Measurements from ENCODE around the gene CYP3A7.
"Not testable (repeated sequence)": the region's sequence is repeated elsewhere in the genome, so short reads cannot be mapped to it uniquely, and the experiment has no call there.

CYP3A7 gene

DNA sequence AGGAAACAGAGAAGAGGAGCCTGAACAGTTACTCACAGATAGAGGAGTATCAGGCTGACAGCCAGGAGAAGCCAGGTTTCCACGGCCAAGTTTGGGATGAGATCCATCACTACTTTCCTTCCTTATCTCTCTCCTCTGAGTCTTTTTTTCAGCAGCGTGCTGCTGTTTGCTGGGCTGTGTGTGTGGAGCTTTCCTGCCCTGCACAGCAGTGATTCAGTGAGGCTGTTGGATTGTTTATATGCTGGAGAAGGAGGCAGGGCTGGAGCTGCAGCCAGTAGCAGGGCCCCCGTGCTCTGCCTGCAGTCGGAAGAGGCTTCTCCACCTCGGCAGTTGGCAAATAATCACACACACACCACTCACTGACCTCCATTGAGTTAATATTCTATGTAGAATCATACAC, at the start of gene CYP3A7:
Gene CYP3A7 (minus strand): TSS at position 210 of the 400 bp plus-strand sequence. CDS start 103 bp downstream, at position 107.
- no peak for DNase-seq

DNA sequence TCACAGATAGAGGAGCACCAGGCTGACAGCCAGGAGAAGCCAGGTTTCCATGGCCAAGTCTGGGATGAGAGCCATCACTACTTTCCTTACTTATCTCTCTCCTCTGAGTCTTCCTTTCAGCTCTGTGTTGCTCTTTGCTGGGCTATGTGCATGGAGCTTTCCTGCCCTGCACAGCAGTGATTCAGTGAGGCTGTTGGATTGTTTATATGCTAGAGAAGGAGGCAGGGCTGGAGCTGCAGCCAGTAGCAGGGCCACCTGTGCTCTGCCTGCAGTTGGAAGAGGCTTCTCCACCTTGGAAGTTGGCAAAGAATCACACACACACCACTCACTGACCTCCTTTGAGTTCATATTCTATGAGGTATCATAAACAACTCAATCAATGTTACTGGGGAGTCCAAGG, 49.0 kb upstream of the CYP3A7 start, which contains the start of gene CYP3A4:
Gene CYP3A4 (minus strand): TSS at position 178 of the 400 bp plus-strand sequence. CDS start 103 bp downstream, at position 75.
- no peak for DNase-seq

GRCh38 chr7:99782012-99782953, 47.3 kb upstream of the CYP3A7 start:
- DNase-seq = no peak

DNA sequence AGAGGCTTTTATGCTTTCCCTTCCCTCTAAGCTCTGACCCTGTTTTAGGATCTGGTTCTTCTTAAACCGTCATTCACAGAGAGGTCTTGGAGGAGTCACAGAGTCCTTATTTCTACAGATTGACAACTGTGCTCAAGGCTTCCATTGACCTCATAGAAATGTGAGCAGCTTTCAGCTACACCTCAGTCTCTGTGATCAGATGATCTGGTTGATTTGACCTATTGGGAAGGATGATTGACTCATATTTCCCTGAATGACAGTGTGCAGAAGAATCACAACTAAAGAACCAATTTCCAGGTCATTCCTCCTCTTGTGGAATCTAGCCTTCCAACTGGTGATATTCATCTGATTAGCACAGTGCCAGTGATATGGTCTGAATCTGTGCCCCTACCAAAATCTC, 45.6 kb upstream of the CYP3A7 start:
- DNase-seq = no peak

- DNase-seq = no peak
Observed at GRCh38 chr7:99779949-99780348, 45.0 kb upstream of the CYP3A7 start.

GRCh38 chr7:99778880-99779279, 43.9 kb upstream of the CYP3A7 start:
- DNase-seq = no peak

DNA sequence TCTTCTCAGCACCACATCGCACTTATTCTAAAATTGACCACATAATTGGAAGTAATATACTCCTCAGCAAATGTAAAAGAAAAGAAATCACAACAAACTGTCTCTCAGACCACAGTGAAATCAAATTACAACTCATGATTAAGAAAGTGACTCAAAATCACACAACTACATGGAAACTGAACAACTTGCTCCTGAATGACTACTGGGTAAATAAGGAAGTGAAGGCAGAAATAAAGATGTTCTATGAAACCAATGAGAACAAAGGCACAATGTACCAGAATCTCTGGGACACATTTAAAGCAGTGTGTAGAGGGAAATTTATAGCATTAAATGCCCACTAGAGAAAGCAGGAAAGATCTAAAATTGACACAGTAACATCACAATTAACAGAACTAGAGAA, 38.4 kb upstream of the CYP3A7 start:
- not testable (repeated sequence) for DNase-seq

DNA sequence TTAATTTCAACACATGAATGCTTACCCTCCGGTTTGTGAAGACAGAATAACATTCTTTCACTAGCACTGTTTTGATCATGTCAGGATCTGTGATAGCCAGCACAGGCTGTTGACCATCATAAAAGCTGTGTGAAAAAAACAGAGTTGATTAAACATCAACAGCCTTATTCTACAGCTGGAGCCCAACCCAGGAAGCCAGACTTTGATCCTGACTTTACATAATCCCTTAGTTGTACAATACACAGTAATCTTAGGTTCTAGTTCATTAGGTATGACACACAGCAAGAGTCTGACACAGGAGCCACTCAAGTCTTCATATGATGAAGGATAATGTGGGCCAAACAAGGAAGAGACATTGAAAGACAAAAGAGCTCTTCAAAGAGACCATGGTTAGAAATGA, 37.6 kb upstream of the CYP3A7 start:
- no peak for DNase-seq

GRCh38 chr7:99769494-99769893, 34.5 kb upstream of the CYP3A7 start:
- DNase-seq = not testable (repeated sequence)

DNA sequence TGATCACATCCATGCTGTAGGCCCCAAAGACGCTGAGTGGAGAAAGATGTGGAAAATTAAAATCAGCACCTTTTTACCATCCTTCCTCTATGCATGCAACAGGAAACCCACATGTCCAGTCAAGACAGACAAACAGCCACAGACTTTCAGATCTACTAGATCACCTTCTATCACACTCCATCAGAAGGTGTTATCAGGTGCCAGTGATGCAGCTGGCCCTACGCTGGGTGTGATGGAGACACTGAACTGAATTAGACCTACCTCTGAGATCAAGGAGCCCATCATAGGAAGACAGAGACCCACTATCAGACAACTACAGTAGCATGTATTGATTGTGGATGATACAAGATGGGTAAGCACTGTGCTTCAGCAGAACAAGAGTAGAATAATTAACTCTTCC, 33.5 kb upstream of the CYP3A7 start:
- DNase-seq = no peak

DNA sequence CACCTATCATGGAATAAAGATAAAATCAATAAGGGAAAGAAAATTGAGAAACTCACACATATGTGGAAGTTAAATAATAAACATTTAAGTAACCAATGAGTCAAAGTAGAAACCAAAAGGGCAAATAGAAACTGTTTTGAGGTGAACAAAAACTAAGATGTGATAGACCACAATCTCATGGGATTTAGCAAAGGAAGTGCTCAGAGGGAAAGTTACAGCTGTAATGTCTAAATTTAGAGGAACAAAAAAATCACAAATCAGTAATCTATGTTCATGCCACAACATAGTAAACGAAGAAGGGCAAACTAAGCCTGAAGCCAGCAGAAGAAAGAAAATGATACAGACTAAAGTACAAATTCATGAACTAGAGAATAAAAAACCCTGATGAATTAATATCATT, 32.7 kb upstream of the CYP3A7 start:
- DNase-seq = no peak

- no peak for DNase-seq
Observed at GRCh38 chr7:99766484-99767099, 31.6 kb upstream of the CYP3A7 start.

DNA sequence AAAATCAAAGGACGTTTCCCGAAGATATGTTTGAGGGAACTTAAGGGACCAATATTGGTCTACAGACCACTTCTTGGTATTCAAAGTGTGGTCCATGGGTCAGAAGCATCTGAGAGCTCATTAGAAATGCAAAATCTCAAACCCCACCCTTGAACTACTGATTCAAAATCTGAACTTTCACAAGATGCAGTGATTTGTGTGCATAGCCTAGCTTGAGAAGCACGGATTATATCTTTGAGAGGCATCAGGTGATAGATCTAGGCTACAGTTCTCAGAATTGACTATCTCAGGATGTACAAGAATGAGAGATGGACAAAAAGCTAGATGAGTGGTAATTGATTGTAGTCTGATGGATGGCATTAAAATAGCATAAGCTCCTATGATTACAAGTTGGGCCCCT, 29.5 kb upstream of the CYP3A7 start:
- DNase-seq = no peak

- no peak for DNase-seq
Observed at GRCh38 chr7:99762680-99763327, 27.8 kb upstream of the CYP3A7 start.

GRCh38 chr7:99755085-99755484, 20.1 kb upstream of the CYP3A7 start:
- DNase-seq = no peak

DNA sequence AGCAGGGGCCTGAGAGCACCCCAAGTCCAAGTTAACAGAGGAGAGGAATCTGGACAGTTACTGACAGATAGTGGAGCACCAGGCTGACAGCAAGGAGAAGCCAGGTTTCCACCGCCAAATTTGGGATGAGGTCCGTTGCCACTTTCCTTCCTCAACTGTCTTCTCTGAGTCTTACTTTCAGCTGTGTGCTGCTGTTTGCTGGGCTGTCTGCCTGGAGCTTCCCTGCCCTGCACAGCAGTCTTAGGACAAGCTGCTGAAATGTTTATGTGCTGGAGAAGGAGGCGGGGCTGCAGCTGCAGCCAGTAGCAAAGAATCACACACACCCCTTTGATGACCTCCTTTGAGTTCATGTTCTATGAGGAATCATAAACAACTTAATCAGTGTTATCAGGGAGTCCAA, 17.4 kb upstream of the CYP3A7 start:
- DNase-seq = no peak

GRCh38 chr7:99751322-99752052, 16.5 kb upstream of the CYP3A7 start:
- DNase-seq = not testable (repeated sequence)

DNA sequence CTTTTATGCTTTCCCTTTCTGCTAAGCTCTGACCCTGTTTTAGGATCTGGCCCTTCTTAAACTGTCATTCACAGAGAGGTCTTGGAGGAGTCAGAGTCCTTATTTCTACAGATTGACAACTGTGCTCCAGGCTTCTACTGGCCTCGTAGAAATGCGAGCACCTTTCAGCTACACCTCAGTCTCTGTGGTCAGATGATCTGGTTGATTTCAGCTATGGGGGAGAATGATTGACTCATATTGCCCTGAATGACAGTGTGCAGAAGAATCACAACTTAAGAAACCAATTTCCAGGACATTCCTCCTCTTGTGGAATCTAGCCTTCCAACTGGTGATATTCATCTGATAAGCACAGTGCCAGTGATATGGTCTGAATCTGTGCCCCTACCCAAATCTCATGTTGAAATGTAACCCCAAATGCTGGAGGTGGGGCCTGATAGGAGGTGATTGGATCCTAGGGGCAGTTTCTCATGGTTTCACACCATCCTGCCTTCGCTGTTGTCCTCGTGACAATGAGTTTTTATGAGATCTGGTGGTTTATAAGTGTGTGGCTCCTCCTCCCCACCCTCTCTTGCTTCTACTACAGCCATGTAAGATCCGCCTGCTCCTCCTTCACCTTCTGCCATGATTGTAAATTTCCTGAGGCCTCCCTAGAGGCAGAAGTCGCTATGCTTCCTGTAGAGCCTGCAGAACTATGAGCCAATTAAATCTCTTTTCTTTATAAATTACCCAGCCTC, 14.0 kb upstream of the CYP3A7 start:
- DNase-seq = no peak

DNA sequence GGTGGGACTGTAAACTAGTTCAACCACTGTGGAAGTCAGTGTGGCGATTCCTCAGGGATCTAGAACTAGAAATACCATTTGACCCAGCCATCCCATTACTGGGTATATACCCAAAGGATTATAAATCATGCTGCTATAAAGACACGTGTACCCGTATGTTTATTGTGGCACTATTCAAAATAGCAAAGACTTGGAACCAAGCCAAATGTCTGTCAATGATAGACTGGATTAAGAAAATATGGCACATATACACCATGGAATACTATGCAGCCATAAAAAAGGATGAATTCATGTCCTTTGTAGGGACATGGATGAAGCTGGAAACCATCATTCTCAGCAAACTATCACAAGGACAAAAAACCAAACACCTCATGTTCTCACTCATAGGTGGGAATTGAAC, 11.9 kb upstream of the CYP3A7 start:
- DNase-seq = not testable (repeated sequence)

GRCh38 chr7:99745395-99745794, 10.4 kb upstream of the CYP3A7 start:
- not testable (repeated sequence) for DNase-seq

- no peak for DNase-seq
Observed at GRCh38 chr7:99742737-99743394, 7.9 kb upstream of the CYP3A7 start.

DNA sequence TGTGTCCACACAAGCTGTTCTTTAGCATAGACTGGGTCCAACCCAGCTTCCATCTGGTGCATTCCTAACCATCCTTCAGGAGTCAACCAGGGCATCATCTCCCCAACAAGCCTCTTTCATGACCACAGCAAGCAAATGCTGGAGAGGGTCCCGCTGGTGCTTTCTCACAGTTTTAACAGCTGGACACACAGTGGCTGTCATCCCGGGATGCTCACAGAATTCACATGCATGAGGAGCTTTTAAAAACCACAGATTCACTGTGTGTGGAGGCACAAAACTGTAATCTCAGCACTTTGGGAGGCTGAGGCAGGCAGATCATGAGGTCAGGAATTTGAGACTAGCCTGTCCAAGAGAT, 6.4 kb upstream of the CYP3A7 start:
- no peak for DNase-seq
